Activated T-cell treated with anti-CD3 and anti-CD28 coated beads, Interleukin-2, amount 50 U/mL, for 48 hours (primary cell): Measurements from ENCODE around the gene ERBB4.

Experiments
- DNase-seq, 2 experiments: peaks; one replicate each; pipeline ENCODE4 v3.0.0-alpha.2; 2020

The ERBB4 gene

GRCh38 chr2:211503198-211503597 lies 1035.4 kb downstream of the ERBB4 start:
- no peak for DNase-seq

- DNase-seq = no peak
These were observed 1039.9 kb downstream of the ERBB4 start for GRCh38 chr2:211498551-211499205.

DNA sequence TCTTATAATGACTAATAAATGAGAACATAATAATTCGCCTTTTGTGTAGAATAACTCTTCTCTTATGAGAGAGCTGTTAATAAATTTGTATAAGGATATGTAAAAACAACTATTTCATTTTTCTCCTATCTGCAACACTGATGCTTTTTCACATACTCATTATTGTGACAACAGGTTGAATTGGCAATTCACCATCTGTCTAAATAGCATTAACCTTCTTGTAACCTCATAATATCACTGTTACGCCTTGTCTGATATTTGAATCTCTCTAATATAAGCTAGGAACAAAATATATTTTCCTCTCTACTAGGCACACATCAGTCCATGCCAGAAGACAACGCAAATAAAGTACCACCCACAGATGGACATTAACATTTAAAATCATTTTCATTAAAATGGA lies 1043.3 kb downstream of the ERBB4 start:
- no peak for DNase-seq

DNA sequence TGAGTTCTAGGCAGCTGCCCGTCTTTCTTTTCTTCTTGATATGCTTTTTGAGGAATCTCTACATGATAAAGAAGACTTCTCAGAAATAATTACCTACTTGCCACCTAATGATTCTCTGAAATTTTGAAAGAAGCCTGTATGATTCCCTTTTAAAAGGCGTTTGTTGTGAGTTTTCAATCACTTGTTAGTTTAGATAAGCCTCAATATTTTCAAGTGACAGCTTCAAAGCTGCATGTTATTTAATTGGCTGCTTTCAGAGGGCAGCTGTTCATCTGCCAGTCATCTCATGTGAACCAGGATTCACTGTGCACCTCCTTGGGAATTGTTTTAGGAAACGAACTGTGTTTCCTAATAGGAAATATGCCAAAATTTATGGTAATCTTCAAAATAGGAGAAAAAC lies 1044.1 kb downstream of the ERBB4 start:
- DNase-seq = no peak

DNA sequence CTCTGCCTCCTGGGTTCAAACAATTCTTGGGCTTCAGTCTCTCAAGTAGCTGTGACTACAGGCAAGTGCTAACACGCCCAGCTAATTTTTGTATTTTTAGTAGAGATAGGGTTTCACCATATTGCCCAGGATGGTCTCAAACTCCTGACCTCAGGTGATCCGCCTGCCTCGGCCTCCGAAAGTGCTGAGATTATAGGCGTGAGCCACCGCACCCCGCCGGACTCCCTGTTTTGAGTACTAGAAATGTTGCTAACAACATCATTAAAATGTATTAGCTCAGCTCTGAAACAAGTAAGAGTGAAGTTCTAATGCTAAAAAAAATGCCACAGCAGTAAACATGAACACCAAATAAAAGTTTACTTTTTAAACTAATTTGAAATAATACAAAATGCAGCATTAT lies 1044.5 kb downstream of the ERBB4 start:
- no peak for DNase-seq

GRCh38 chr2:211487733-211488132 lies 1050.9 kb downstream of the ERBB4 start:
- DNase-seq = no peak

- DNase-seq = no peak
These were observed 1059.0 kb downstream of the ERBB4 start for GRCh38 chr2:211479536-211480150.

GRCh38 chr2:211477537-211478275 lies 1060.9 kb downstream of the ERBB4 start:
- DNase-seq = no peak

- DNase-seq = no peak
These were observed 1065.5 kb downstream of the ERBB4 start for GRCh38 chr2:211473116-211473515.

DNA sequence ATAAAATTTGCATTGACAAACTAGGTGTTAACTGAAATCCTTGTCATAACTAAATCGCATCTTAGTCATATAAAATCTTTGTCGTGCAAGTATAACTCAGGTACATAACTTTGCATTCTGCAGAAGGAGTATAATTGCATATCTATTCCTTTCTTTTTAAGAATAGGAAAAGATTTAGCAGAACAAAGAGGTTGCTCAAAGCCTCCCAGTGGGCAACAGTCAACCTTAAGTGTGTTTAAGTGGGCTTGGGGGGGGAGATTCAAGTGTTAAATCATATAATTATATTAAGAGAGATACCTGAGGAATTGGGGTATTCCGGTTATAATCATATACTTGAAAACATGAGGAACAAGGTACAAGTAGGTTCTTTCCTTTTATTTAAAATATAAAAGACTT lies 1068.9 kb downstream of the ERBB4 start:
- no peak for DNase-seq

DNA sequence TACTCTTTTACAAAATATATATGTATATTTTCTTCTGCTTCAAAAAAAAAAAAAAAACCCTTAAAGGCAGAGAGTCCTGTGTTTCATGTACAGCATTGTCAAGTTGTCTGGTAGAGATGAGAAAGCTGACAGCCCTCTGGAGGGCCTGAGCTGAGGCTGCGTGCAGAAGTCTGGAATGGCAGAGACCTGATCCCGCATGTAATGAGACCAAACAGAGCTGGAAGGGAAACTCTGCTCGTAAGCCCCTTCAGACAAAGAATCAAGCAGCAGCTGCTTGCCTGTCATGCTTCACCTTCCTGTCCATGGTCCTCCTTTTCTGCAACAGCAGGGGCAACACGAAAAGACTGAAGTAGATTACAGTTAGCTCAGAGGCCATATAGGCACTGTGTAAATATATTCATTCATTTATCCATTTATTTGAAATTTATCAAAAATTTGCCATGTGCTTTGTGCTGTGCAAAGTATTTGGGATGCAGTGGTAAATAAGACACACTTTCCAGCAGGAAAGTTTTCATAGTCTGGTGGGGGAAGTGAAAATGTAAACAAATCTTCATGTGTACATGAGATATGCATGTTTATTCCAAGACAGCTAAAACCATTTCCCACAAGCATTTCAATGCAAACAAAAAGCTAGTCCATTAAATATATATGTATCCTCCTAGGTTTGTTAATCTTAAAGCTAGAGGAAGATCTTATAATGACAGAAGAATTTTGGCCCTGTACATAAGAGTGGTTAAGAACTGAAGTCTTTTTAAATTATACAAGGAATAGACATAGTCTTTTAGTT lies 1069.5 kb downstream of the ERBB4 start:
- DNase-seq = no peak

- DNase-seq = no peak
These were observed 1070.4 kb downstream of the ERBB4 start for GRCh38 chr2:211468217-211468616.

DNA sequence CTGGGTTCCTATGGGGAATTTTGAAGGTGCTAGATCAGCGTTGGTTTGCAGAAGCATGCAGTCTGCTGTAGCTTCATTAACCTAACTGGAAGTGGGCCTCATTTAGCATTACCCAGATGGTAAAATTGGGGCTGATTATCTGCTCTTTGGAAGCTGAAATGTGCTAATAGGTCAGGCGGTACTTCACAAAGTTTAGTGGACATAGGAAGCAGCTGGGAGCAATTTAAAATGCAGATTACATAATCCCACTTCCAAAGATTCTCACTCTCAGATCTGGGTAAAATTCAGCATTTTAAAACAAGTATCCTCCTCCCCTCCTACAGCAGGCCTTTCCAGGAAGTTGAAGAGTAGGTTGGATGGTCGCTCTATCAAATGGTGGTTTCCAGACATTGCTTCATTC lies 1075.2 kb downstream of the ERBB4 start:
- DNase-seq = no peak

- no peak for DNase-seq
These were observed 1079.6 kb downstream of the ERBB4 start for GRCh38 chr2:211458974-211459373.

DNA sequence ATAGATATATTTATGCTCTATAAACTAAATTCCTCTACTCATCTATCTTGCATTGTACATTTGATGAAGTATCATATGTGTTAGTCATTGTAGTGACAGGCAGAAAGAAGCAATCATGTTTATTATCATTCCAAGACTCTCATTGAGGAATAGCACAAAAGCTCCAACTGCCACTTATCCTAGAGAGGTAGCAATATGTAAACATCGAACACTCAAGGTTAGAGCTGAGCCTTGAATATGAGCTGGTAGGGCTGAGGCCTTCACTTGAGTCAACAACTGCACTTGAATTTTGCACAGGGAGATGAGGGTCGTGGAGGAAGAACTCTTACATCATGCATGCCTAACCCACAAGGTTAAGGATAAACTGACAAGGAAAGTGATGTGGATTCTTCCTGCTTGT lies 1081.3 kb downstream of the ERBB4 start:
- no peak for DNase-seq

- DNase-seq = peak; percentile 19 to 23
These were observed 1083.3 kb downstream of the ERBB4 start for GRCh38 chr2:211455216-211455841.

DNA sequence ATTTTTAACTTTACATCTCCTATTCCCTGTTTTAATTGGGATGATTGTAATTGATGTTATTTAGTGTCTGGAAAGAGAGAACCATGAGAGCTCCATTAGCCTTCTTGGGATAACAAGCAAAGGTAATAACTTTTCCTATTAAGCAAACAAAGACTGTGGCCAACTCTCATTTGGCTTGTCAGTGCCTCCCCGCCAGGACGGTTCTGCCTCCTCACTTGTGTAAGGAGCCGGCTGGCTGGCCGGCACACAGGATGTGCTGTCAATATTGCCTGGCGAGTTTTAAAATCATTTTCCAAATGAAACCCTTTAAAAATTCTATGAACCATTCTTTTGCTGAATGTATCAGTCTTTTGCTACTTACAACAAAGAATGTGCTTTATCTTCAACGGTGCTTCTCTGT lies 1083.9 kb downstream of the ERBB4 start:
- no peak for DNase-seq

- DNase-seq = no peak
These were observed 1085.2 kb downstream of the ERBB4 start for GRCh38 chr2:211453311-211453887.

GRCh38 chr2:211451642-211452041 lies 1087.0 kb downstream of the ERBB4 start:
- DNase-seq = no peak

- DNase-seq = no peak
These were observed 1088.8 kb downstream of the ERBB4 start for GRCh38 chr2:211449819-211450218.

- DNase-seq = no peak
These were observed 1091.1 kb downstream of the ERBB4 start for GRCh38 chr2:211447548-211447947.

- no peak for DNase-seq
These were observed 1098.5 kb downstream of the ERBB4 start for GRCh38 chr2:211440107-211440506.

GRCh38 chr2:211439011-211439410 lies 1099.6 kb downstream of the ERBB4 start:
- no peak for DNase-seq
